Measurements from ENCODE around the gene CAMP. TPM values are rescaled to one million over a fixed set of nuclear protein-coding genes. Genes with fewer than 3 reads are reported as not detected.
A peak's percentile ranks its signal among the peaks of the same experiment; 100 is the strongest.

The CAMP gene
- total RNA-seq, 4 donors from 2014 or later = not detected

GRCh38 chr3:48194446-48195071, 28.7 kb upstream of the CAMP start:
- in situ Hi-C loops (cut with MboI; ENCODE audit: low pct_ligation_motif_present in 1 of 4, low pct_unique_long_range_greater_than_20kb in 1 of 4, low sequenced_read_pairs in 3 of 4) = no loop called here
- Histone ChIP-seq H3K27me3 (no peaks in the 10 kb centered on the region), H3K27ac (no peak overlapping the region), H3K9me3 (no peaks in the 10 kb centered on the region), H3K36me3 (no peaks in the 10 kb centered on the region), H3K4me1 (peaks cover 0 to 7% (median 4%) of the 10 kb centered on the region in 4 donors), H3K4me3 (no peak overlapping the region)
- TF ChIP-seq POLR2AphosphoS5 (IDR thresholded peaks at IDR 0.05) = no peak
- TF ChIP-seq CTCF (IDR thresholded peaks at IDR 0.05) = peak; percentile 68 to 76 (median 72)
- intact Hi-C loops (cut with DNase I; ENCODE audit: low total_unique reads) = no loop called here
- DNase-seq = peak; percentile 71
- WGBS, 2 donors (ENCODE audit: low coverage in 1 of 2) = 0 to 52% methylated on average over 1 to 9 of the region's 9 CpGs

- no peak for DNase-seq
- no peak for TF ChIP-seq CTCF (IDR thresholded peaks at IDR 0.05)
- TF ChIP-seq POLR2A (IDR thresholded peaks at IDR 0.05) = no peak
- no peak for TF ChIP-seq EP300 (IDR thresholded peaks at IDR 0.05; ENCODE audit: low read depth)
- no peak for TF ChIP-seq POLR2AphosphoS5 (IDR thresholded peaks at IDR 0.05)
- Histone ChIP-seq H3K36me3 (no peaks in the 10 kb centered on the region), H3K27ac (no peak overlapping the region), H3K9me3 (no peaks in the 10 kb centered on the region), H3K27me3 (no peaks in the 10 kb centered on the region), H3K4me1 (peaks cover 0 to 7% (median 4%) of the 10 kb centered on the region in 4 donors), H3K4me3 (no peak overlapping the region)
- intact Hi-C loops (cut with DNase I; ENCODE audit: low total_unique reads) (no loop called here), in situ Hi-C loops (cut with MboI; ENCODE audit: low pct_ligation_motif_present in 1 of 4, low pct_unique_long_range_greater_than_20kb in 1 of 4, low sequenced_read_pairs in 3 of 4) (no loop called here)
- 80% methylated on average over 1 of the region's 1 CpG; no CpG with 5 or more reads in 1 of the 2 donors for WGBS, 2 donors (ENCODE audit: low coverage in 1 of 2)
Observed at GRCh38 chr3:48196611-48197010, 26.7 kb upstream of the CAMP start.

GRCh38 chr3:48199117-48199516, 24.2 kb upstream of the CAMP start:
- peaks cover 0 to 7% (median 4%) of the 10 kb centered on the region in 4 donors for H3K4me1 ChIP-seq
- no peak for DNase-seq
- intact Hi-C loops (cut with DNase I; ENCODE audit: low total_unique reads) = no loop called here
- no peaks in the 10 kb centered on the region for H3K36me3 ChIP-seq
- in situ Hi-C loops (cut with MboI; ENCODE audit: low pct_ligation_motif_present in 1 of 4, low pct_unique_long_range_greater_than_20kb in 1 of 4, low sequenced_read_pairs in 3 of 4) = no loop called here
- no peak overlapping the region for H3K4me3 ChIP-seq
- H3K9me3 ChIP-seq = no peaks in the 10 kb centered on the region
- H3K27ac ChIP-seq = no peak overlapping the region
- TF ChIP-seq POLR2A (IDR thresholded peaks at IDR 0.05) (no peak), POLR2AphosphoS5 (IDR thresholded peaks at IDR 0.05) (no peak), CTCF (IDR thresholded peaks at IDR 0.05) (no peak), EP300 (IDR thresholded peaks at IDR 0.05; ENCODE audit: low read depth) (no peak)
- H3K27me3 ChIP-seq = no peaks in the 10 kb centered on the region

- intact Hi-C loops (cut with DNase I; ENCODE audit: low total_unique reads) = no loop called here
Observed at GRCh38 chr3:48202632-48203031, 20.7 kb upstream of the CAMP start.

More at GRCh38 chr3:48202632-48203031, 20.7 kb upstream of the CAMP start:
- H3K27ac ChIP-seq = no peak overlapping the region
- no peaks in the 10 kb centered on the region for H3K36me3 ChIP-seq
- TF ChIP-seq POLR2AphosphoS5 (IDR thresholded peaks at IDR 0.05) (no peak), CTCF (IDR thresholded peaks at IDR 0.05) (no peak), POLR2A (IDR thresholded peaks at IDR 0.05) (no peak), EP300 (IDR thresholded peaks at IDR 0.05; ENCODE audit: low read depth) (no peak)
- no peaks in the 10 kb centered on the region for H3K9me3 ChIP-seq
- H3K4me1 ChIP-seq = no peaks in the 10 kb centered on the region
- 75 to 90% methylated on average over 6 of the region's 6 CpGs for WGBS, 2 donors (ENCODE audit: low coverage in 1 of 2)
- H3K27me3 ChIP-seq = no peaks in the 10 kb centered on the region
- no peak overlapping the region for H3K4me3 ChIP-seq
- in situ Hi-C loops (cut with MboI; ENCODE audit: low pct_ligation_motif_present in 1 of 4, low pct_unique_long_range_greater_than_20kb in 1 of 4, low sequenced_read_pairs in 3 of 4) = no loop called here
- no peak for DNase-seq
